ENCODE results near the gene SGCD. TPM values are rescaled to one million over a fixed set of nuclear protein-coding genes. Genes with fewer than 3 reads are reported as not detected.

SGCD gene
- total RNA-seq, 1 donor: 13.8 TPM

DNA sequence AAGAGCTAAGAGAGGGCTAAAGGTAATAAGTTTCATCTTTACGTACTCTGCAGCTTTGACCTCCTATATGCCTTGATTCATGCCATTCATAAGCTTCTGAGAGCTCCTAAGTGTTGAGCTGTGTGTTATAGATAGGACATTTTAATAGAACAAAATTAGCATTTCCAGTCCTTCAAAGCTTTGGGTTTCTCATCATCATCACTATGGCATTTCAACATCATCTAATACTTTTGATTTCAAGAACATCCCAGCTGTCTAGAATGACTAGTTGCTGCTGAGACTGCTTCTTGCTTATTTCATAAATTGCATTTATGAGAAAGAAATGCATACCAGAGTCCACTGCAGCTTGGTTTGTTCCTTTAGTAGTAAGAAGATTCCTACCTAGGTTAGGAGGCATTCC lies 201.7 kb downstream of the SGCD start:
- H3K4me3 ChIP-seq (ENCODE audit: low read depth, low read length): no peak overlapping the region
- TF ChIP-seq, protein P1, sequence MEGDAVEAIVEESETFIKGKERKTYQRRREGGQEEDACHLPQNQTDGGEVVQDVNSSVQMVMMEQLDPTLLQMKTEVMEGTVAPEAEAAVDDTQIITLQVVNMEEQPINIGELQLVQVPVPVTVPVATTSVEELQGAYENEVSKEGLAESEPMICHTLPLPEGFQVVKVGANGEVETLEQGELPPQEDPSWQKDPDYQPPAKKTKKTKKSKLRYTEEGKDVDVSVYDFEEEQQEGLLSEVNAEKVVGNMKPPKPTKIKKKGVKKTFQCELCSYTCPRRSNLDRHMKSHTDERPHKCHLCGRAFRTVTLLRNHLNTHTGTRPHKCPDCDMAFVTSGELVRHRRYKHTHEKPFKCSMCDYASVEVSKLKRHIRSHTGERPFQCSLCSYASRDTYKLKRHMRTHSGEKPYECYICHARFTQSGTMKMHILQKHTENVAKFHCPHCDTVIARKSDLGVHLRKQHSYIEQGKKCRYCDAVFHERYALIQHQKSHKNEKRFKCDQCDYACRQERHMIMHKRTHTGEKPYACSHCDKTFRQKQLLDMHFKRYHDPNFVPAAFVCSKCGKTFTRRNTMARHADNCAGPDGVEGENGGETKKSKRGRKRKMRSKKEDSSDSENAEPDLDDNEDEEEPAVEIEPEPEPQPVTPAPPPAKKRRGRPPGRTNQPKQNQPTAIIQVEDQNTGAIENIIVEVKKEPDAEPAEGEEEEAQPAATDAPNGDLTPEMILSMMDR (IDR thresholded peaks at IDR 0.05; ENCODE audit: insufficient read depth, low read depth, low read length): no peak
- no peak for DNase-seq (ENCODE audit: low read depth)

DNA sequence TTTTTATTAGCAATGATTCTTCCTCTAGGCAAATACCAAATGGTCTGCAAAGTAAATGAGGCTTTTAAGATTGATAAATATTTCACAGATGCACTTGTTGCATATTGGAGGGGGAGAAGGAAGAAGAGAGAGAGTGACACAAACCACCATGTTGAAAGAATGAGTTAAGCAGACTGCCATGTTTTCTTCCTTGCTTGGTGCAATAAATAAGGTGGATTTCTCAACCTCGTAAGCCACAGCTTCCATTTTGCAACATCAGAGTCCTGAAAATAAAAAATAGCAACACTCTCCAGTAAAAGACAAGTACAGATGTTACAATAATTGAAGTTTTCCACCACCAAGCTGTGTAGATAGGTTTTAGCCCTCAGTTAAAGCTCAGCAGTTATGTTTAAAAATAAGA lies 202.9 kb downstream of the SGCD start:
- H3K4me3 ChIP-seq (ENCODE audit: low read depth, low read length): no peak overlapping the region
- TF ChIP-seq, protein P1 (IDR thresholded peaks at IDR 0.05; ENCODE audit: insufficient read depth, low read depth, low read length): no peak
- peak; percentile 13 for DNase-seq (ENCODE audit: low read depth)

DNA sequence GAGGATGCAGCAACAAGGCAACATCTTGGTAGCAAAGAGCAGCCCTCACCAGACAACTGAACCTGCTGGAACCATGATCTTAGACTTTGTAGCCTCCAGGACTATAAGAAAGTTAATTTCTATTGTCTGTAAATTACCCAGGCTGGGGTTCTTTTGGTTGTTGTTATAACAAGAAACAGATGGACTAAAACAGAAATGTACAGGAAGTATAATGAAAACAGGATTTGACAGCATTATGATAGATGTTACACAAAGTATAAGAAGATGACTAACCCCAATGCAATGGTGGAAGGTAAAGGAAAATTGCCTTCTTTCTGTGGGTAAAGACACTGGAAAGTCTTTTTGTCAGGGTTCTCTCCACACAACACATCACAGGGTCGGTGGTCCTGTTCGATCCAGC lies 204.2 kb downstream of the SGCD start:
- no peak for DNase-seq (ENCODE audit: low read depth)
- TF ChIP-seq, protein P1 (IDR thresholded peaks at IDR 0.05; ENCODE audit: insufficient read depth, low read depth, low read length): no peak
- H3K4me3 ChIP-seq (ENCODE audit: low read depth, low read length): no peak overlapping the region

DNA sequence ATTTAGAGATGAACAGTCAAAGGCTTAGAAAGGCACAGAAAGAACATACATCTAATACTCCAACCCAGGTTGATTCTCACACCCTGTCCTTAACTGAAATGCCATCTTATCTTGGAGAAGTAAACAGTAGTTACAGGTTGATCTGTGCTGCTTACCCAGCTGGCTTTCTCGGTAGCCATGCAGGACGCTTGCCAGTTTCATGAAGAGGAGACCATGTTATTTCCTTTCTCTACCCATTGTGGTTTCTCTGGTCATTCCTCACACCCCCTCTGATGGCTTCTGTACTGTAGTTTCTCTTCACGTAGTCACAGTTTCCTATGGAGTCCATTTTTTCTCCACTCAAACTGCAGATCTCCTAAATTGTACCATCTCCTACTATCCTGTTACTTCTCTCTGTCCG lies 206.0 kb downstream of the SGCD start:
- TF ChIP-seq, protein P1 (IDR thresholded peaks at IDR 0.05; ENCODE audit: insufficient read depth, low read depth, low read length): no peak
- no peak for DNase-seq (ENCODE audit: low read depth)
- H3K4me3 ChIP-seq (ENCODE audit: low read depth, low read length): no peak overlapping the region

DNA sequence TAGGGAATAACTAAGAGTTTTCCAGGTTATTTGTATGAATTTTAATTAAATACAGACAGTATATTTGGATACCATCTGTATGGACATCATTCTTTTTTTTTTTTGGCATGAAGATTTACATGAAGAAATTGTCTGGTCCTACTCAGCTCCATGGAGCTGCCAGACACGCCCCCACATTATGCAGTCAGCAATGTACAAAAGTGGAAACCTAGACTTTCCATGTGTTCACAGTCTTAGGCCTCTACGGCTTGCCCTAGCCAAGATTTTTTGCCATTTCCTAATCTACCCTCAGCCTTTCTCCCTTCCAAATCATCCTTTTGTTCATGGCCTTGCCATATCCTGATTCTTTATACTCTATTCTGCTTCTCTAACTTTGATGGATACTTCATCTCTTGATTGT lies 207.1 kb downstream of the SGCD start:
- DNase-seq (ENCODE audit: low read depth): no peak
- TF ChIP-seq, protein P1 (IDR thresholded peaks at IDR 0.05; ENCODE audit: insufficient read depth, low read depth, low read length): no peak
- H3K4me3 ChIP-seq (ENCODE audit: low read depth, low read length): no peak overlapping the region

DNA sequence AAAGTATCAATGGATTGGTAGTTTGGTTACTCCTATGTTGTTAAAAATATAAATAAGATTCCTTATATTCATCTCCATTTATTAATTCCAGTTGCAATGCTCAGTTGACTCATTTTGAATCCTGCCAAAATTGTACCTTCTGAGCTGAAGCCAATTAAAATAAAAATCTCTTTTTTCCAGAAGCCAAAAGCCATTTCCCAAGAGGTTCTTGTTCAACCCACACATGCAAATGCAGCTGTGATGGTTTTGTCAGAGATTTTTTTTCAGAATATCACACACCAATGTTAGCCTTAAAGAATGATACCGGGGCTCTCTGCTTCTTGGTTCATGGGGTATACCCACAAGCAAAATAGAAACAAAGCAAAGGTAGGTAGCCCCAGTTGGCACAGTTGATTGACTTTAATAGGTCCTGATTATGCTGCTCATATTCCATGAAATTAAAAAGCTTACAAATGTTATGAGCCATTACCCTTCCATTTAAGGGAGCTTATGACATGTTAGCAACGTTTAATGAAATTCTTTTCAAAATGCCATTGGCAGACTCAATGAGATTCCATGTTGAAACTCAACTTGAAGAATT lies 208.0 kb downstream of the SGCD start:
- TF ChIP-seq, protein P1 (IDR thresholded peaks at IDR 0.05; ENCODE audit: insufficient read depth, low read depth, low read length): no peak
- DNase-seq (ENCODE audit: low read depth): no peak
- no peak overlapping the region for H3K4me3 ChIP-seq (ENCODE audit: low read depth, low read length)

DNA sequence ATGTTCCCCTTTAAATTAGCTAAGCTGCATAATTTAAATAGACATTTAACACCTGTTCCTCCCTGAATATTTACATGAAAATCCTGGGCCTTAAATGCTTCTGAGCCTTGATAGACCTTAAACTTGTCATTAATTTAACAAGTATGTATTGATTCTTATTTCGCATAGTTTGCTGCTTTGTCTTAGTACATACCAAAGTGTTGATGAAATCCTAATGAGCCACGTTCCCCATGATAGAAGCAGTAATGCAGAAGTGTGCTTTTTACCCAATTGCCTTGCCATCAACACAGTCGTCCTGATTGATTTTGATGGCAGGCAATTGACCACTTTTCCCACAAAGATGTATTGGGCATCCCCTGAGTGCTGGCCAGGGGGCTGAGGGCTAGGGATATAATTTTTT lies 213.5 kb downstream of the SGCD start:
- TF ChIP-seq, protein P1 (IDR thresholded peaks at IDR 0.05; ENCODE audit: insufficient read depth, low read depth, low read length): no peak
- no peak overlapping the region for H3K4me3 ChIP-seq (ENCODE audit: low read depth, low read length)
- no peak for DNase-seq (ENCODE audit: low read depth)

All from fibroblast of villous mesenchyme (primary cell).